ENCODE measurements around the gene MYH14.

MYH14 gene

GRCh38 chr19:50319156-50319555 is 115.7 kb downstream of the MYH14 start:
- no peak for TF ChIP-seq ZNF274 (IDR thresholded peaks at IDR 0.05; ENCODE audit: low read depth, low read length)
- no peak for TF ChIP-seq SUZ12 (IDR thresholded peaks at IDR 0.05; ENCODE audit: extremely low read depth, insufficient read depth, insufficient read length)
- no peak for TF ChIP-seq YY1 (IDR thresholded peaks at IDR 0.05; ENCODE audit: insufficient read depth, insufficient read length)
- peaks cover 46% of the 10 kb centered on the region for H3K36me3 ChIP-seq (ENCODE audit: insufficient read depth, insufficient read length, low read length)
- peaks cover 5% of the 10 kb centered on the region for H3K4me1 ChIP-seq (ENCODE audit: insufficient read depth, insufficient read length)
- H3K27me3 ChIP-seq (ENCODE audit: insufficient read depth, insufficient read length): no peaks in the 10 kb centered on the region
- no peaks in the 10 kb centered on the region for H3K9me3 ChIP-seq (ENCODE audit: insufficient read depth, low read length)
- no peak overlapping the region for H3K4me3 ChIP-seq (ENCODE audit: insufficient read length, low read depth)
- no peak overlapping the region for H3K9ac ChIP-seq (ENCODE audit: insufficient read length, low read depth)
- no peak for DNase-seq (ENCODE audit: low read depth, low spot score)

- peaks cover 49% of the 10 kb centered on the region for H3K36me3 ChIP-seq (ENCODE audit: insufficient read depth, insufficient read length, low read length)
- DNase-seq (ENCODE audit: low read depth, low spot score): no peak
- H3K9ac ChIP-seq (ENCODE audit: insufficient read length, low read depth): no peak overlapping the region
- TF ChIP-seq YY1 (IDR thresholded peaks at IDR 0.05; ENCODE audit: insufficient read depth, insufficient read length) (no peak), SUZ12 (IDR thresholded peaks at IDR 0.05; ENCODE audit: extremely low read depth, insufficient read depth, insufficient read length) (no peak), ZNF274 (IDR thresholded peaks at IDR 0.05; ENCODE audit: low read depth, low read length) (no peak)
- H3K4me1 ChIP-seq (ENCODE audit: insufficient read depth, insufficient read length): peaks cover 5% of the 10 kb centered on the region
- no peak overlapping the region for H3K4me3 ChIP-seq (ENCODE audit: insufficient read length, low read depth)
- no peaks in the 10 kb centered on the region for H3K9me3 ChIP-seq (ENCODE audit: insufficient read depth, low read length)
- no peaks in the 10 kb centered on the region for H3K27me3 ChIP-seq (ENCODE audit: insufficient read depth, insufficient read length)
Measured at GRCh38 chr19:50320051-50320450, 116.6 kb downstream of the MYH14 start.

GRCh38 chr19:50320596-50320995 is 117.2 kb downstream of the MYH14 start:
- no peak for DNase-seq (ENCODE audit: low read depth, low spot score)
- no peaks in the 10 kb centered on the region for H3K27me3 ChIP-seq (ENCODE audit: insufficient read depth, insufficient read length)
- H3K36me3 ChIP-seq (ENCODE audit: insufficient read depth, insufficient read length, low read length): peaks cover 49% of the 10 kb centered on the region
- no peak overlapping the region for H3K4me3 ChIP-seq (ENCODE audit: insufficient read length, low read depth)
- H3K9ac ChIP-seq (ENCODE audit: insufficient read length, low read depth): no peak overlapping the region
- TF ChIP-seq ZNF274 (IDR thresholded peaks at IDR 0.05; ENCODE audit: low read depth, low read length) (no peak), YY1 (IDR thresholded peaks at IDR 0.05; ENCODE audit: insufficient read depth, insufficient read length) (no peak), SUZ12 (IDR thresholded peaks at IDR 0.05; ENCODE audit: extremely low read depth, insufficient read depth, insufficient read length) (no peak)
- H3K4me1 ChIP-seq (ENCODE audit: insufficient read depth, insufficient read length): peaks cover 7% of the 10 kb centered on the region
- H3K9me3 ChIP-seq (ENCODE audit: insufficient read depth, low read length): no peaks in the 10 kb centered on the region

- H3K9ac ChIP-seq (ENCODE audit: insufficient read length, low read depth): no peak overlapping the region
- no peaks in the 10 kb centered on the region for H3K9me3 ChIP-seq (ENCODE audit: insufficient read depth, low read length)
- no peaks in the 10 kb centered on the region for H3K27me3 ChIP-seq (ENCODE audit: insufficient read depth, insufficient read length)
- TF ChIP-seq ZNF274 (IDR thresholded peaks at IDR 0.05; ENCODE audit: low read depth, low read length) (no peak), SUZ12 (IDR thresholded peaks at IDR 0.05; ENCODE audit: extremely low read depth, insufficient read depth, insufficient read length) (no peak), YY1 (IDR thresholded peaks at IDR 0.05; ENCODE audit: insufficient read depth, insufficient read length) (no peak)
- peaks cover 7% of the 10 kb centered on the region for H3K4me1 ChIP-seq (ENCODE audit: insufficient read depth, insufficient read length)
- DNase-seq (ENCODE audit: low read depth, low spot score): no peak
- H3K4me3 ChIP-seq (ENCODE audit: insufficient read length, low read depth): no peak overlapping the region
- peaks cover 49% of the 10 kb centered on the region for H3K36me3 ChIP-seq (ENCODE audit: insufficient read depth, insufficient read length, low read length)
Measured at GRCh38 chr19:50321831-50322230, 118.4 kb downstream of the MYH14 start.

- H3K27me3 ChIP-seq (ENCODE audit: insufficient read depth, insufficient read length): no peaks in the 10 kb centered on the region
- no peaks in the 10 kb centered on the region for H3K9me3 ChIP-seq (ENCODE audit: insufficient read depth, low read length)
- peaks cover 6% of the 10 kb centered on the region for H3K4me1 ChIP-seq (ENCODE audit: insufficient read depth, insufficient read length)
- TF ChIP-seq YY1 (IDR thresholded peaks at IDR 0.05; ENCODE audit: insufficient read depth, insufficient read length) (no peak), ZNF274 (IDR thresholded peaks at IDR 0.05; ENCODE audit: low read depth, low read length) (no peak), SUZ12 (IDR thresholded peaks at IDR 0.05; ENCODE audit: extremely low read depth, insufficient read depth, insufficient read length) (no peak)
- no peak overlapping the region for H3K4me3 ChIP-seq (ENCODE audit: insufficient read length, low read depth)
- H3K36me3 ChIP-seq (ENCODE audit: insufficient read depth, insufficient read length, low read length): peaks cover 47% of the 10 kb centered on the region
- H3K9ac ChIP-seq (ENCODE audit: insufficient read length, low read depth): no peak overlapping the region
- no peak for DNase-seq (ENCODE audit: low read depth, low spot score)
Measured at GRCh38 chr19:50322234-50322633, 118.8 kb downstream of the MYH14 start.

- Histone ChIP-seq H3K9ac (ENCODE audit: insufficient read length, low read depth) (no peak overlapping the region), H3K27me3 (ENCODE audit: insufficient read depth, insufficient read length) (no peaks in the 10 kb centered on the region), H3K9me3 (ENCODE audit: insufficient read depth, low read length) (no peaks in the 10 kb centered on the region), H3K36me3 (ENCODE audit: insufficient read depth, insufficient read length, low read length) (peaks cover 39% of the 10 kb centered on the region), H3K4me1 (ENCODE audit: insufficient read depth, insufficient read length) (peaks cover 2% of the 10 kb centered on the region), H3K4me3 (ENCODE audit: insufficient read length, low read depth) (no peak overlapping the region)
- TF ChIP-seq ZNF274 (IDR thresholded peaks at IDR 0.05; ENCODE audit: low read depth, low read length): no peak
- DNase-seq (ENCODE audit: low read depth, low spot score): no peak
Measured at GRCh38 chr19:50322931-50323781, 119.7 kb downstream of the MYH14 start.

GRCh38 chr19:50323782-50324133 is 120.3 kb downstream of the MYH14 start:
- no peak for DNase-seq (ENCODE audit: low read depth, low spot score)
- Histone ChIP-seq H3K9ac (ENCODE audit: insufficient read length, low read depth) (no peak overlapping the region), H3K36me3 (ENCODE audit: insufficient read depth, insufficient read length, low read length) (peaks cover 33% of the 10 kb centered on the region), H3K4me1 (ENCODE audit: insufficient read depth, insufficient read length) (peaks cover 2% of the 10 kb centered on the region), H3K4me3 (ENCODE audit: insufficient read length, low read depth) (no peak overlapping the region), H3K27me3 (ENCODE audit: insufficient read depth, insufficient read length) (no peaks in the 10 kb centered on the region), H3K9me3 (ENCODE audit: insufficient read depth, low read length) (no peaks in the 10 kb centered on the region)
- no peak for TF ChIP-seq YY1 (IDR thresholded peaks at IDR 0.05; ENCODE audit: insufficient read depth, insufficient read length)
- TF ChIP-seq ZNF274 (IDR thresholded peaks at IDR 0.05; ENCODE audit: low read depth, low read length): no peak
- no peak for TF ChIP-seq SUZ12 (IDR thresholded peaks at IDR 0.05; ENCODE audit: extremely low read depth, insufficient read depth, insufficient read length)

Measured in NT2/D1 (cell line).